Measurements from ENCODE around the gene PUS10.

DNA sequence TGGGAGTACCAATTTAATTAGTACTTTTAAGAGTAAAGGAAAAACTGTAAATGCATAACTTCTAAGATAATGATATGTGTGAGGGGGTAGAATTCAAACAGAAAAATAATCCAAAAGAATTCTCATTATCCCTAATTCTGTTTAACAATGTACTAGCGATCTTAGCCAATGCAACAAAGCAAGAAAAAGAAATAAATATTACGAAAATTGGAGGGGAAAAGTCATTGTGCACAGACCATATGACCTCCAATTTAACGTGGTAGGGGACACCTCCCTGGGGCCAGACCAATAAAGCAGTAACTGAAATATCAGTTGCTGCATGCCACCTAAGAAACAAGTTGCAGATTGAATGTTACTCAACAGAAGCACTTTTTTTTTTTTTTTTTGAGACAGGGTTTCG lies 26.4 kb downstream of the PUS10 start:
- TF ChIP-seq, protein P1, sequence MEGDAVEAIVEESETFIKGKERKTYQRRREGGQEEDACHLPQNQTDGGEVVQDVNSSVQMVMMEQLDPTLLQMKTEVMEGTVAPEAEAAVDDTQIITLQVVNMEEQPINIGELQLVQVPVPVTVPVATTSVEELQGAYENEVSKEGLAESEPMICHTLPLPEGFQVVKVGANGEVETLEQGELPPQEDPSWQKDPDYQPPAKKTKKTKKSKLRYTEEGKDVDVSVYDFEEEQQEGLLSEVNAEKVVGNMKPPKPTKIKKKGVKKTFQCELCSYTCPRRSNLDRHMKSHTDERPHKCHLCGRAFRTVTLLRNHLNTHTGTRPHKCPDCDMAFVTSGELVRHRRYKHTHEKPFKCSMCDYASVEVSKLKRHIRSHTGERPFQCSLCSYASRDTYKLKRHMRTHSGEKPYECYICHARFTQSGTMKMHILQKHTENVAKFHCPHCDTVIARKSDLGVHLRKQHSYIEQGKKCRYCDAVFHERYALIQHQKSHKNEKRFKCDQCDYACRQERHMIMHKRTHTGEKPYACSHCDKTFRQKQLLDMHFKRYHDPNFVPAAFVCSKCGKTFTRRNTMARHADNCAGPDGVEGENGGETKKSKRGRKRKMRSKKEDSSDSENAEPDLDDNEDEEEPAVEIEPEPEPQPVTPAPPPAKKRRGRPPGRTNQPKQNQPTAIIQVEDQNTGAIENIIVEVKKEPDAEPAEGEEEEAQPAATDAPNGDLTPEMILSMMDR (IDR thresholded peaks at IDR 0.05) = no peak
- TF ChIP-seq POLR2A (IDR thresholded peaks at IDR 0.05) = no peak

Data from Peyer's patch (tissue), 4 donors.